GM12892 (cell line): ENCODE measurements around the gene KIFC3.

Experiments used
- POLR2A ChIP-seq: IDR thresholded peaks from 2 replicates; pipeline ENCODE4 v1.6.1; 2011; ENCODE audit warnings: low read depth, low read length, control low read depth
- POLR2AphosphoS5 ChIP-seq: IDR thresholded peaks from 2 replicates; pipeline ENCODE4 v1.6.1; 2011; ENCODE audit warnings: low read depth, low read length, control low read depth

DNA sequence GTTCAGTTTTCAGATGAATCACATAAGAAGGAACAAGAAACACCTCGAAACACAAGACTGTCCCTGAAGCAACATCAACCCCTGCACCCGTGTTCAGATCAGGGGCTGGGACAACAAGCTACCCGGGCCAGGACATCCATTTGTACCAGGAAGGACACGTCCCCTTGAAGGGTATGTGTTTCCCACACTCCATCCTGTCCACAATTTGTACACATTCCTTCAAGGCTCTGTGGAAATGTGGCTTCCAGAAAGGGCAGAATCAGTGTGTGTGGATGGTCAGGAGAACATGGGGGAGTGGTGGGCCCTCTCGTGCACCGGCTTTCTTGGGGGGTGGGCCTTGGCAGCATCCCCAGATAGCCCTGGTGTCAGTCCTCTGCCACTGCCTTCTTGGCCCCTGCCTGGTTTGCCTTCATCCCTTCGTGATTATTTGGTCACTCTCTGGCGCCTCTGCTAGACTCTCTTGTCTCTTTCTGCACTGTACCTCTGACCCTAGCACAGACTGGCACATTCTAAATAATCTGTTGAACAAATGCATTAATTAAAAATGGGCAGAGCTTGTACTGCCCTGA lies 10.3 kb downstream of the KIFC3 start:
- TF ChIP-seq POLR2AphosphoS5 (no peak), POLR2A (no peak)
